ENCODE measurements around the gene NFATC2.

The NFATC2 gene

DNA sequence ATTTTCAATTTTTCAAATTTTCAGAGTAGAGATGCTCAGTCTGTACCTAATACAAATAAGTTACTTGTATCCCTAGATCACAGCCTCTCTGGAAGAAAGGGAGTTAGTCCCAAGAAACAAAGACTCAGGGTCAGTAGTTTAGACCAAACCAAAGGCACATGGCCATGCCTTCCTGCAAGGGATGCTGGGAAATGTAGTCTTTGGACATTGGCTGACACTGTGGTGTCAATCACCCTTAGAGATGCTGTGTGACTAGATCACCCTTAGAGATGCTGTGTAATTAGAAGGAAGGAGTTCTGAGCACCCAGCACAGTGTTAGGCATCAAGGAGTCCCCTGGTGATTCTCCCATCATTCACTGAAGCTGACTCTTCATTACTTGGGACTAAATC is 202.1 kb downstream of the NFATC2 start:
- peaks cover 10% of the 10 kb centered on the region for H3K9me3 ChIP-seq (ENCODE audit: control insufficient read depth, low read length)
- no peaks in the 10 kb centered on the region for H3K36me3 ChIP-seq (ENCODE audit: control insufficient read depth, insufficient read depth, low read length)
- no peak overlapping the region for H3K4me3 ChIP-seq (ENCODE audit: extremely low read depth, insufficient read depth, low read length, poor library complexity, severe bottlenecking)
- peaks cover 8% of the 10 kb centered on the region for H3K4me1 ChIP-seq (ENCODE audit: control insufficient read depth, insufficient read depth, low read length, poor library complexity, severe bottlenecking)
- H3K27ac ChIP-seq (ENCODE audit: low read depth, low read length, severe bottlenecking) = no peak overlapping the region

DNA sequence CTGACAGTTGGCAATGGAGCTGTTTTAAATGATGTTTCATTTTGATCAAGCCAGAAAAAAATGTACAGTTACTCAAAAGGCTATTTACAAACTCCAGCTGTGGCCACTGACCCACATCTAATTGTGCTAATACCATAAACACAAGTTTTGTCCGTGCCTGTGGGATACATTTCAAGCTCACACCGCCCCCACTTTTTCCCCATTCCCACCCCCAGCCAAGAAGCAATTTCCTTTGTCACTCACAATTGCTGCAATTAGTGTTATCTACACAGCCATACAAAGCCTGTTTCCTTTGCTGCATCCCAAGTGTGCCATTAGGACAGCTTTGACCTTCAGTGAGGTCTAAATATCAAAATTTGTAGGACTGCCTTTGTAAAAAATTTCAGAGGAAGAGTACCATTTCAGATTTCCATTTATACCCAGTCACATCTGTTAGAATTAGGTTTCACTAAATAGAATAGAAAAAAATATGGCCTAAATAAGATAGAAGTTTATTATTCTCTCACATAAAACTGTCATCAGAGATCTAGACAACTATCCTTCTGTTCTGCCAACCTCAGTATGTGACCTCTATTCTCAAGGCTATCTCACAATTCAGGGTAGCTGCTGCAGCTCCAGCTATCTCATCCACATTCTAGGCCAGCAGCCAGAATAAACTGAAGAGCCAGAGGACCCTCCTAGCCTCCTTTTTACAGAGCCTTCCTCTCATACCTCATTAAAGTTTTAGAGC is 202.6 kb downstream of the NFATC2 start:
- H3K4me3 ChIP-seq (ENCODE audit: extremely low read depth, insufficient read depth, low read length, poor library complexity, severe bottlenecking) = no peak overlapping the region
- H3K27ac ChIP-seq (ENCODE audit: low read depth, low read length, severe bottlenecking) = no peak overlapping the region
- peaks cover 10% of the 10 kb centered on the region for H3K9me3 ChIP-seq (ENCODE audit: control insufficient read depth, low read length)
- no peaks in the 10 kb centered on the region for H3K36me3 ChIP-seq (ENCODE audit: control insufficient read depth, insufficient read depth, low read length)
- WGBS, 2 experiments (ENCODE audit: insufficient coverage in 2 of 2) = 94% methylated on average over 2 of the region's 2 CpGs
- peaks cover 8% of the 10 kb centered on the region for H3K4me1 ChIP-seq (ENCODE audit: control insufficient read depth, insufficient read depth, low read length, poor library complexity, severe bottlenecking)

GRCh38 chr20:51338692-51339440 is 203.7 kb downstream of the NFATC2 start:
- H3K27ac ChIP-seq (ENCODE audit: low read depth, low read length, severe bottlenecking) = no peak overlapping the region
- 95 to 100% methylated on average over 2 to 3 of the region's 5 CpGs for WGBS, 2 experiments (ENCODE audit: insufficient coverage in 2 of 2)
- H3K9me3 ChIP-seq (ENCODE audit: control insufficient read depth, low read length) = peaks cover 10% of the 10 kb centered on the region
- H3K4me3 ChIP-seq (ENCODE audit: extremely low read depth, insufficient read depth, low read length, poor library complexity, severe bottlenecking) = no peak overlapping the region
- peaks cover 13% of the 10 kb centered on the region for H3K4me1 ChIP-seq (ENCODE audit: control insufficient read depth, insufficient read depth, low read length, poor library complexity, severe bottlenecking)
- H3K36me3 ChIP-seq (ENCODE audit: control insufficient read depth, insufficient read depth, low read length) = no peaks in the 10 kb centered on the region

- 100% methylated on average over 1 to 2 of the region's 3 CpGs for WGBS, 2 experiments (ENCODE audit: insufficient coverage in 2 of 2)
- no peak overlapping the region for H3K4me3 ChIP-seq (ENCODE audit: extremely low read depth, insufficient read depth, low read length, poor library complexity, severe bottlenecking)
- no peaks in the 10 kb centered on the region for H3K36me3 ChIP-seq (ENCODE audit: control insufficient read depth, insufficient read depth, low read length)
- H3K4me1 ChIP-seq (ENCODE audit: control insufficient read depth, insufficient read depth, low read length, poor library complexity, severe bottlenecking) = peaks cover 13% of the 10 kb centered on the region
- peaks cover 3% of the 10 kb centered on the region for H3K9me3 ChIP-seq (ENCODE audit: control insufficient read depth, low read length)
- H3K27ac ChIP-seq (ENCODE audit: low read depth, low read length, severe bottlenecking) = no peak overlapping the region
Observed at GRCh38 chr20:51337126-51337805, 205.3 kb downstream of the NFATC2 start.
